ENCODE results near the gene LRRC10B. TPM values are rescaled to one million over a fixed set of nuclear protein-coding genes. Genes with fewer than 3 reads are reported as not detected.

The LRRC10B gene
- polyA plus RNA-seq, 4 donors = 0.22 to 2.6 (median 0.53) TPM; not detected in 1

- Histone ChIP-seq H3K4me1 (ENCODE audit: control insufficient read depth in 3 of 3, insufficient read depth in 2 of 3, low read depth in 1 of 3, low read length in 2 of 3) (peaks cover 5 to 37% (median 5%) of the 10 kb centered on the region in 3 donors), H3K9me3 (ENCODE audit: control insufficient read depth in 2 of 2, insufficient read depth in 1 of 2, low read depth in 1 of 2, low read length in 1 of 2) (no peaks in the 10 kb centered on the region), H3K36me3 (ENCODE audit: control insufficient read depth in 3 of 3, insufficient read depth in 2 of 3, low read depth in 1 of 3, low read length in 3 of 3) (no peaks in the 10 kb centered on the region), H3K27ac (ENCODE audit: low read depth in 1 of 3, low read length in 2 of 3) (peak overlapping the region in 1 of 3 donors; percentile 26), H3K4me3 (ENCODE audit: low read depth in 1 of 3, low read length in 3 of 3) (peak overlapping the region in 1 of 3 donors; percentile 29), H3K27me3 (ENCODE audit: control insufficient read depth in 3 of 3, insufficient read depth in 3 of 3, low read length in 3 of 3) (peaks cover 8 to 29% (median 9%) of the 10 kb centered on the region in 3 donors)
- WGBS, 3 donors = 5 to 13% (median 8%) methylated on average over 60 to 117 of the region's 117 CpGs
- peak; percentile 73 to 92 for DNase-seq
- FAIRE-seq = no peak
Measured at GRCh38 chr11:61509043-61510029, 787 bp downstream of the LRRC10B start.

- WGBS, 3 donors = 79 to 83% (median 80%) methylated on average over 14 to 16 of the region's 16 CpGs
- Histone ChIP-seq H3K27ac (ENCODE audit: low read depth in 1 of 3, low read length in 2 of 3) (no peak overlapping the region), H3K4me3 (ENCODE audit: low read depth in 1 of 3, low read length in 3 of 3) (no peak overlapping the region), H3K27me3 (ENCODE audit: control insufficient read depth in 3 of 3, insufficient read depth in 3 of 3, low read length in 3 of 3) (peaks cover 8 to 29% (median 9%) of the 10 kb centered on the region in 3 donors), H3K4me1 (ENCODE audit: control insufficient read depth in 3 of 3, insufficient read depth in 2 of 3, low read depth in 1 of 3, low read length in 2 of 3) (peaks cover 5 to 37% (median 5%) of the 10 kb centered on the region in 3 donors), H3K36me3 (ENCODE audit: control insufficient read depth in 3 of 3, insufficient read depth in 2 of 3, low read depth in 1 of 3, low read length in 3 of 3) (no peaks in the 10 kb centered on the region), H3K9me3 (ENCODE audit: control insufficient read depth in 2 of 2, insufficient read depth in 1 of 2, low read depth in 1 of 2, low read length in 1 of 2) (no peaks in the 10 kb centered on the region)
- FAIRE-seq (no peak), DNase-seq (no peak)
Measured at GRCh38 chr11:61510166-61510919, 1.8 kb downstream of the LRRC10B start.

- Histone ChIP-seq H3K27me3 (ENCODE audit: control insufficient read depth in 3 of 3, insufficient read depth in 3 of 3, low read length in 3 of 3) (peaks cover 6 to 26% (median 9%) of the 10 kb centered on the region in 3 donors), H3K27ac (ENCODE audit: low read depth in 1 of 3, low read length in 2 of 3) (no peak overlapping the region), H3K4me3 (ENCODE audit: low read depth in 1 of 3, low read length in 3 of 3) (no peak overlapping the region), H3K9me3 (ENCODE audit: control insufficient read depth in 2 of 2, insufficient read depth in 1 of 2, low read depth in 1 of 2, low read length in 1 of 2) (no peaks in the 10 kb centered on the region), H3K36me3 (ENCODE audit: control insufficient read depth in 3 of 3, insufficient read depth in 2 of 3, low read depth in 1 of 3, low read length in 3 of 3) (no peaks in the 10 kb centered on the region), H3K4me1 (ENCODE audit: control insufficient read depth in 3 of 3, insufficient read depth in 2 of 3, low read depth in 1 of 3, low read length in 2 of 3) (peaks cover 5 to 37% (median 5%) of the 10 kb centered on the region in 3 donors)
- WGBS, 3 donors = 77 to 85% (median 80%) methylated on average over 14 of the region's 14 CpGs
- FAIRE-seq (no peak), DNase-seq (no peak)
Measured at GRCh38 chr11:61510974-61511373, 2.4 kb downstream of the LRRC10B start.

GRCh38 chr11:61511383-61511782 is 2.8 kb downstream of the LRRC10B start:
- peaks cover 8 to 23% (median 9%) of the 10 kb centered on the region in 3 donors for H3K27me3 ChIP-seq (ENCODE audit: control insufficient read depth in 3 of 3, insufficient read depth in 3 of 3, low read length in 3 of 3)
- H3K36me3 ChIP-seq (ENCODE audit: control insufficient read depth in 3 of 3, insufficient read depth in 2 of 3, low read depth in 1 of 3, low read length in 3 of 3) = no peaks in the 10 kb centered on the region
- FAIRE-seq = no peak
- H3K27ac ChIP-seq (ENCODE audit: low read depth in 1 of 3, low read length in 2 of 3) = no peak overlapping the region
- 31 to 44% (median 36%) methylated on average over 3 of the region's 3 CpGs for WGBS, 3 donors
- no peak for DNase-seq
- H3K9me3 ChIP-seq (ENCODE audit: control insufficient read depth in 2 of 2, insufficient read depth in 1 of 2, low read depth in 1 of 2, low read length in 1 of 2) = no peaks in the 10 kb centered on the region
- H3K4me3 ChIP-seq (ENCODE audit: low read depth in 1 of 3, low read length in 3 of 3) = no peak overlapping the region
- peaks cover 5 to 37% (median 5%) of the 10 kb centered on the region in 3 donors for H3K4me1 ChIP-seq (ENCODE audit: control insufficient read depth in 3 of 3, insufficient read depth in 2 of 3, low read depth in 1 of 3, low read length in 2 of 3)

- H3K4me1 ChIP-seq (ENCODE audit: control insufficient read depth in 3 of 3, insufficient read depth in 2 of 3, low read depth in 1 of 3, low read length in 2 of 3) = peaks cover 5 to 43% (median 5%) of the 10 kb centered on the region in 3 donors
- 18 to 63% (median 47%) methylated on average over 4 of the region's 4 CpGs for WGBS, 3 donors
- H3K36me3 ChIP-seq (ENCODE audit: control insufficient read depth in 3 of 3, insufficient read depth in 2 of 3, low read depth in 1 of 3, low read length in 3 of 3) = no peaks in the 10 kb centered on the region
- FAIRE-seq (no peak), DNase-seq (peak; percentile 65 to 83)
- H3K4me3 ChIP-seq (ENCODE audit: low read depth in 1 of 3, low read length in 3 of 3) = no peak overlapping the region
- H3K27ac ChIP-seq (ENCODE audit: low read depth in 1 of 3, low read length in 2 of 3) = peak overlapping the region in 1 of 3 donors; percentile 61
- H3K27me3 ChIP-seq (ENCODE audit: control insufficient read depth in 3 of 3, insufficient read depth in 3 of 3, low read length in 3 of 3) = peaks cover 8 to 24% (median 9%) of the 10 kb centered on the region in 3 donors
- H3K9me3 ChIP-seq (ENCODE audit: control insufficient read depth in 2 of 2, insufficient read depth in 1 of 2, low read depth in 1 of 2, low read length in 1 of 2) = no peaks in the 10 kb centered on the region
Measured at GRCh38 chr11:61512435-61512834, 3.9 kb downstream of the LRRC10B start.

- DNase-seq (peak in 1 of 2 donors; percentile 67), FAIRE-seq (no peak)
- Histone ChIP-seq H3K36me3 (ENCODE audit: control insufficient read depth in 3 of 3, insufficient read depth in 2 of 3, low read depth in 1 of 3, low read length in 3 of 3) (no peaks in the 10 kb centered on the region), H3K27ac (ENCODE audit: low read depth in 1 of 3, low read length in 2 of 3) (peak overlapping the region in 1 of 3 donors; percentile 61), H3K4me1 (ENCODE audit: control insufficient read depth in 3 of 3, insufficient read depth in 2 of 3, low read depth in 1 of 3, low read length in 2 of 3) (peaks cover 2 to 39% (median 5%) of the 10 kb centered on the region in 3 donors), H3K9me3 (ENCODE audit: control insufficient read depth in 2 of 2, insufficient read depth in 1 of 2, low read depth in 1 of 2, low read length in 1 of 2) (no peaks in the 10 kb centered on the region), H3K4me3 (ENCODE audit: low read depth in 1 of 3, low read length in 3 of 3) (no peak overlapping the region), H3K27me3 (ENCODE audit: control insufficient read depth in 3 of 3, insufficient read depth in 3 of 3, low read length in 3 of 3) (peaks cover 4 to 17% (median 5%) of the 10 kb centered on the region in 3 donors)
- WGBS, 3 donors = 67 to 75% (median 72%) methylated on average over 11 of the region's 11 CpGs
Measured at GRCh38 chr11:61513143-61513765, 4.7 kb downstream of the LRRC10B start.

- Histone ChIP-seq H3K4me1 (ENCODE audit: control insufficient read depth in 3 of 3, insufficient read depth in 2 of 3, low read depth in 1 of 3, low read length in 2 of 3) (peaks cover 0 to 35% (median 2%) of the 10 kb centered on the region in 3 donors), H3K27ac (ENCODE audit: low read depth in 1 of 3, low read length in 2 of 3) (peak overlapping the region in 1 of 3 donors; percentile 0), H3K9me3 (ENCODE audit: control insufficient read depth in 2 of 2, insufficient read depth in 1 of 2, low read depth in 1 of 2, low read length in 1 of 2) (no peaks in the 10 kb centered on the region), H3K4me3 (ENCODE audit: low read depth in 1 of 3, low read length in 3 of 3) (no peak overlapping the region), H3K27me3 (ENCODE audit: control insufficient read depth in 3 of 3, insufficient read depth in 3 of 3, low read length in 3 of 3) (peaks cover 4 to 15% (median 5%) of the 10 kb centered on the region in 3 donors), H3K36me3 (ENCODE audit: control insufficient read depth in 3 of 3, insufficient read depth in 2 of 3, low read depth in 1 of 3, low read length in 3 of 3) (no peaks in the 10 kb centered on the region)
- no peak for FAIRE-seq
- 69 to 80% (median 73%) methylated on average over 11 of the region's 11 CpGs for WGBS, 3 donors
- no peak for DNase-seq
Measured at GRCh38 chr11:61514050-61514917, 5.7 kb downstream of the LRRC10B start.

Measured in small intestine (tissue), 7 donors.